H1 (cell line): ENCODE data around the gene PDE4D. TPM values are rescaled to one million over a fixed set of nuclear protein-coding genes. Genes with fewer than 3 reads are reported as not detected.

Experiments used
- BACH1 ChIP-seq: IDR thresholded peaks from 2 replicates; pipeline ENCODE4 v1.6.1; 2012; ENCODE audit warnings: low read length, improper control_type of control experiment
- BRCA1 ChIP-seq: IDR thresholded peaks from 2 replicates; pipeline ENCODE4 v1.6.1; 2012; ENCODE audit warnings: low read depth, low read length, improper control_type of control experiment
- CHD2 ChIP-seq: IDR thresholded peaks from 2 replicates; pipeline ENCODE4 v1.6.1; 2012; ENCODE audit warnings: low read length, improper control_type of control experiment
- TBP ChIP-seq: IDR thresholded peaks from 2 replicates; pipeline ENCODE4 v1.6.1; 2011; ENCODE audit warnings: low read depth, low read length, improper control_type of control experiment
- polyA plus RNA-seq, 7 experiments: library from polyadenylated mRNA; depleted of rRNA in 3 of 7; stranded (reverse) in 5 of 7; unstranded in 2 of 7; fragments of >200 nt in 5 of 7; fragments of 200-250 nt in 2 of 7; gene quantifications; 1 replicate in 5 of 7; 2 replicates in 1 of 7; 4 replicates in 1 of 7; pipeline versions ENCODE4 v1.2.1 to v1.2.3, GENCODE V29; 2011 to 2013; ENCODE audit warnings: missing spikeins in 2 of 7, mixed read lengths in 2 of 7
- total RNA-seq: library from RNA; stranded (reverse); fragmentation: NEBNext Ultra II Directional; extraction: Animal tissue kit (Norgen Biotek cat#: 25700); gene quantifications from 2 replicates; pipeline ENCODE4 v1.2.1, GENCODE V29; 2021

Gene PDE4D
- total and polyA plus RNA-seq, 2 of the 8 experiments (the other 6 are each of a cell fraction or from before 2014, with no cell fraction given) = 2.3 to 3.7 TPM

DNA sequence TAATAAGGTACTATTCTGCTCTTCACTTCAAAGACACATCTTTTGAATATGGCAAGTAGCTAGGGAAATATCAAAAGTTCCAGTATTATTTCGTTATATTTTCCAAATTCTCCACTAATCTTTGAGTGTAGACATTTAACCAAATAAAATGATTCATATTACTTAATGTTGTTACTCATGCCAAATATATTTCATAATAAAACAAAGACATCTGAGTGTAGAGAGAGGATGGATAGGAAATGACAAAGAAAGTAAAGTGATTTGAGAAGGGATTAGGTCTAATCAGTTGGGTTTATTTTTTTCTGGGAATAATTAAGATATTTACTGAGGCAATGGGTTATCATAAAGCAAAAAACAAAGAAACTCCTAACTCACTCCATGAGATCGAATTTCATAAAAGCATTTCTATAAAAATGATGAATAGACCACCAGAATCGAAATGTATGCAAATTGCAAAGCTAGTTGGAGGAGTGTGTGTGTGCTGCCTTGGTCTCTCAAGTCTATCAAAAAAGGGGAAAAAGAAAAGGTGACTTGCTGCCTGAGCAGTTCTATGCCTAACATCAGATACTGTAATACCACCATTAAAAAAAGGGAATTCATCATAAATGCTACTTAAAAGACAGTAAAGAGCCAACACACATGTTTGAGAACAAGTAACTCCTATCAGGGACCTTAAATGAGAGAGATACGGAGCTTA lies 255.5 kb downstream of the PDE4D start (continued):
- TF ChIP-seq BACH1 (no peak), TBP (no peak), BRCA1 (no peak), CHD2 (no peak)
